ENCODE data around the gene BST2. TPM values are rescaled to one million over a fixed set of nuclear protein-coding genes. Genes with fewer than 3 reads are reported as not detected.

BST2 gene
- total RNA-seq, 2 experiments from 2014 or later: 62.0 to 70.7 TPM

GRCh38 chr19:17436094-17436873 lies 30.9 kb upstream of the BST2 start:
- Mint-ChIP-seq H3K9me3 (ENCODE audit: low read depth) (no peaks in the 10 kb centered on the region), H3K27ac (no peak overlapping the region), H3K36me3 (ENCODE audit: low read depth) (no peaks in the 10 kb centered on the region), H3K4me3 (no peak overlapping the region), H3K27me3 (no peaks in the 10 kb centered on the region), H3K4me1 (no peaks in the 10 kb centered on the region)
- POLR2A ChIA-PET: no interaction called here
- DNase-seq (no peak), ATAC-seq (no peak)
- CTCF ChIA-PET: interaction anchor here (1.0 to 1.5 kb wide), 3 partner anchors 9 to 25 kb away, joined by 3 to 5 read pairs (median 3); partner anchors contain the start of gene TMEM221
- intact Hi-C loops (cut with DNase I, micrococcal nuclease): no loop called here

DNA sequence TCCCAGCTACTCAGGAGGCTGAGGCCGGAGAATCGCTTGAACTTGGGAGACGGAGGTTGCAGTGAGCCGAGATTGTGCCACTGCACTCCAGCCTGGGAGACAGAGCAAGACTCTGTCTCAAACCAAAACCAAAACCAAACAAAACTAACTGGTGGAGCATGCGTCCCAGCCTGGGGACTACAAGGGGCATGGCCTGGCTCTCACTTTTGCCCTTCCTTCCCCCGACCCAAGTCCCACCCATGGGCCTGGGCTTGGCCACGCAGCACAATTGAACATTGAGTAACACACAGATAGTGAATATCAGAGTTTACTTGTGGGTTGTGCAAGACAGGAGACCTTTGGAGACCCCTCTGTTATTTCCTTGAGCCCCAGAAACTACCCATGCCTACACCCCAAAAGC lies 29.8 kb upstream of the BST2 start:
- Mint-ChIP-seq H3K36me3 (ENCODE audit: low read depth) (no peaks in the 10 kb centered on the region), H3K9me3 (ENCODE audit: low read depth) (no peaks in the 10 kb centered on the region), H3K27me3 (no peaks in the 10 kb centered on the region), H3K4me1 (no peaks in the 10 kb centered on the region), H3K4me3 (no peak overlapping the region), H3K27ac (no peak overlapping the region)
- DNase-seq (no peak), ATAC-seq (no peak)
- intact Hi-C loops (cut with DNase I, micrococcal nuclease): no loop called here
- CTCF ChIA-PET: interaction anchor here (1.0 kb wide), 1 partner anchor 25 kb away, joined by 3 read pairs; no protein-coding TSS in a partner anchor
- POLR2A ChIA-PET: no interaction called here

GRCh38 chr19:17431417-17431816 lies 26.0 kb upstream of the BST2 start:
- H3K27ac Mint-ChIP-seq: no peak overlapping the region

DNA sequence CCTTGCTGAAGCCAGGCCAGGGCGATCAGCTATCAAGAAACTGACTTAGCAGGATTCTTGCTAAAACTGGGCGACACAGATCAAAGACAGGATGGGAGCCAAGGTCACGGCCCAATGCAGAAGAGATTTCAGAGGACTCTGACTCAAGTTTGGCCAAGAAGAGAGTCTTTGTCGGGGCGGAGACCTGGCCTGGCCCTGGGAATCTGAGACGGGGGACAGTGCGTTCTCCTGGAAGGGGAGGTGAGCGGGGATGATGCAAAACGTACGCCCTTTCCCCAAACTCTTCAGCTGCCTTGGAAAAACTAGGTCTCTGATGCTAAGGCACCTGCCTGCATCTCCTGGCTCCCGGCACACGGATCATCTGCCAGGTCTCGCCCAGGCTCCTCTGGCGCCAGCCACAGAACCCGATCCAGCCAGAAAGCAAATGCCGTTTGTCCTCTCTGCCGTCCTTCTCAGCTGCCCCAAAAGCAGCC lies 24.2 kb upstream of the BST2 start:
- intact Hi-C loops (cut with DNase I, micrococcal nuclease): no loop called here
- no peaks in the 10 kb centered on the region for H3K4me1 Mint-ChIP-seq
- no peak overlapping the region for H3K4me3 Mint-ChIP-seq
- H3K9me3 Mint-ChIP-seq (ENCODE audit: low read depth): no peaks in the 10 kb centered on the region
- ChIA-PET CTCF (interaction anchor here (1.0 kb wide), 1 partner anchor 64 kb away, joined by 6 read pairs; no protein-coding TSS in a partner anchor), POLR2A (no interaction called here)
- no peak for DNase-seq
- no peaks in the 10 kb centered on the region for H3K27me3 Mint-ChIP-seq
- no peak overlapping the region for H3K27ac Mint-ChIP-seq
- no peaks in the 10 kb centered on the region for H3K36me3 Mint-ChIP-seq (ENCODE audit: low read depth)
- no peak for ATAC-seq

More at GRCh38 chr19:17431417-17431816, 26.0 kb upstream of the BST2 start:
- Mint-ChIP-seq H3K4me1 (no peaks in the 10 kb centered on the region), H3K27me3 (no peaks in the 10 kb centered on the region), H3K4me3 (no peak overlapping the region), H3K36me3 (ENCODE audit: low read depth) (no peaks in the 10 kb centered on the region), H3K9me3 (ENCODE audit: low read depth) (no peaks in the 10 kb centered on the region)
- ATAC-seq (no peak), DNase-seq (no peak)
- ChIA-PET CTCF (no interaction called here), POLR2A (no interaction called here)
- intact Hi-C loops (cut with DNase I, micrococcal nuclease): no loop called here

GRCh38 chr19:17424743-17425365 lies 19.4 kb upstream of the BST2 start:
- Mint-ChIP-seq H3K36me3 (ENCODE audit: low read depth) (peaks cover 6% of the 10 kb centered on the region), H3K27ac (no peak overlapping the region), H3K4me3 (no peak overlapping the region), H3K4me1 (peaks cover 4% of the 10 kb centered on the region), H3K27me3 (no peaks in the 10 kb centered on the region), H3K9me3 (ENCODE audit: low read depth) (no peaks in the 10 kb centered on the region)
- ChIA-PET CTCF (interaction anchor here (0.6 kb wide), 1 partner anchor 147 kb away, joined by 3 read pairs; no protein-coding TSS in a partner anchor), POLR2A (no interaction called here)
- peak; percentile 42 for ATAC-seq
- peak; percentile 58 for DNase-seq
- intact Hi-C loops (cut with DNase I, micrococcal nuclease): no loop called here

DNA sequence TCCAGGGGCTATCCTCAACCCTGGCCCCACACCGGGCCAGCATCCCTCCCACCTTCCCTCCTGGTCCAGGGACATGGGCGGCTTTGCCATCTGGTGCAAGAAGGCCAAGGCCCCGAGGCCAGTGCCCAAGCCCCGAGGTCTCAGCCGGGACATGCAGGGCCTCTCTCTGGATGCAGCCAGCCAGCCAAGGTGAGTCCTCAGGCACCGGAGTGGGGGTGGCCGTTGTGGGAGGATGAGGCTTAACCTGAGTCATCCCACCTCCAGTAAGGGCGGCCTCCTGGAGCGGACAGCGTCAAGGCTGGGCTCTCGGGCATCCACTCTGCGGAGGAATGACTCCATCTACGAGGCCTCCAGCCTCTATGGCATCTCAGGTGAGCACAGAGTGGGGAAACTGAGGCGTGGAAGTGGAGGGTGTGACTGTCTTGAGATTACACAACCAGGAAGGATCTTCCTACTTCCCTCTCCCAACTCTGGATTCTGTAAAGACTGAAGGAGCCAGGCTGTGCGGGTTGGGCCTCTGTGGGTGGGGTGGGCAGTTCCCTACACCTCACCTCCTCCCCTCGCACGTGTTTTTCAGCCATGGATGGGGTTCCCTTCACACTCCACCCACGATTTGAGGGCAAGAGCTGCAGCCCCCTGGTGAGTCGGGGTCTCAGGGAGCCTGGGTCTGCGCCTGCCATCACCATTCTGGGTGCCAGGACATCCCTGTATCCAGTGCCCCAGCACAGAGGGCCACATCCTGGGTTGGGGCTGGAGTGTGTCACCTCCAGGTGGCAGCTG lies 18.2 kb upstream of the BST2 start:
- ChIA-PET CTCF (interaction anchor here (0.6 kb wide), 3 partner anchors 29 to 148 kb away, joined by 3 read pairs; no protein-coding TSS in a partner anchor), POLR2A (no interaction called here)
- no peak for ATAC-seq
- Mint-ChIP-seq H3K36me3 (ENCODE audit: low read depth) (peaks cover 6% of the 10 kb centered on the region), H3K4me1 (peaks cover 11% of the 10 kb centered on the region), H3K27ac (no peak overlapping the region), H3K4me3 (no peak overlapping the region), H3K9me3 (ENCODE audit: low read depth) (no peaks in the 10 kb centered on the region), H3K27me3 (no peaks in the 10 kb centered on the region)
- DNase-seq: no peak
- intact Hi-C loops (cut with DNase I, micrococcal nuclease): no loop called here

GRCh38 chr19:17421942-17422341 lies 16.5 kb upstream of the BST2 start:
- no peaks in the 10 kb centered on the region for H3K9me3 Mint-ChIP-seq (ENCODE audit: low read depth)
- H3K36me3 Mint-ChIP-seq (ENCODE audit: low read depth): peaks cover 7% of the 10 kb centered on the region
- ChIA-PET POLR2A (interaction anchor here (0.7 kb wide), 1 partner anchor 671 kb away, joined by 6 read pairs; no protein-coding TSS in a partner anchor), CTCF (no interaction called here)
- intact Hi-C loops (cut with DNase I, micrococcal nuclease): no loop called here
- H3K27me3 Mint-ChIP-seq: no peaks in the 10 kb centered on the region
- ATAC-seq (no peak), DNase-seq (no peak)
- no peak overlapping the region for H3K27ac Mint-ChIP-seq
- no peak overlapping the region for H3K4me3 Mint-ChIP-seq
- peaks cover 11% of the 10 kb centered on the region for H3K4me1 Mint-ChIP-seq

- H3K27ac Mint-ChIP-seq: peak overlapping the region; percentile 74
- CTCF ChIA-PET: no interaction called here
- H3K4me3 Mint-ChIP-seq: peak overlapping the region; percentile 91
Measured at GRCh38 chr19:17420475-17420924, 15.1 kb upstream of the BST2 start.

DNA sequence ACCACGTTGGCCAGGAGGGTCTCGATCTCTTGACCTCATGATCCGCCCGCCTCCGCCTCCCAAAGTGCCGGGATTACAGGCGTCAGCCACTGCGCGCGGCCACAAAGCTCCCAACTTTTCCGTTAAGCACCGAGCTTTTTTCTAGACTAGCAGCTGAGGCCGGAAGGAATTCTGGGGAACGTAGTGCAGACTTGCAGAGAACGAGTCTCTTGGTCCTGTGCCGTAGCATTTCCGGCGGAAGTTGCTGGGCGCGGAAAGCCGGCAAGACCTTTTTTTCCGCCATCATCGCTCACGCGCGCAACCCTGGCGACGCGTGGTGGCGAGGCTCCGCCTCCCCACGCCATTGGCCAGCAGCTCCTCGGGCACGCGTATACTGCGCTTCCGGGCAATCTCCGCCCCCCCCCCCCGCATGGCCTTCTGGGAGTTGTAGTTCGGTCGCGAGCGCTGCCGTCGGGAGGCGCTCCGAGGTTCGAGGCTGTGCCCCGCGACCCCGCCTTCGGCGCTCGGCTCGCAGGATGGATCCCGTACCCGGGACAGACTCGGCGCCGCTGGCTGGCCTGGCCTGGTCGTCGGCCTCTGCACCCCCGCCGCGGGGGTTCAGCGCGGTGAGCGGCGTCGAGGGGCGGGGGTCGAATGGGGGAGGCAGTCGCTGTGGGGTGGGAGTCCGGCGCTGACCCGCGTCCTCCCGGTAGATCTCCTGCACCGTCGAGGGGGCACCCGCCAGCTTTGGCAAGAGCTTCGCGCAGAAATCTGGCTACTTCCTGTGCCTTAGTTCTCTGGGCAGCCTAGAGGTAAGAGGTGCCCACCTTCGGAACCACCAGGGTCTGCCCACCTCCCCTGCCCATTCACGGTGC lies 14.4 kb upstream of the BST2 start, which contains the start of gene MVB12A:
TSS of gene MVB12A (plus strand) at position 427 of the 854 bp plus-strand sequence. CDS start at position 516, 89 bp downstream.
- Mint-ChIP-seq H3K4me3 (peak within 1 kb of the TSS; percentile 91), H3K27me3 (no peaks in the 10 kb centered on the region), H3K36me3 (ENCODE audit: low read depth) (peaks cover 8% of the 10 kb centered on the region), H3K9me3 (ENCODE audit: low read depth) (no peaks in the 10 kb centered on the region), H3K27ac (peak within 1 kb of the TSS; percentile 87), H3K4me1 (peaks cover 11% of the 10 kb centered on the region)
- ChIA-PET POLR2A (interaction anchor here (1.1 to 1.9 kb wide), 3 partner anchors 14 to 185 kb away, joined by 4 to 10 read pairs (median 5); partner anchors contain the start of genes BST2 and DDA1), CTCF (interaction anchor here (0.6 to 1.5 kb wide), 13 partner anchors 9 to 428 kb away, joined by 3 to 9 read pairs (median 4); partner anchors contain the start of genes DDA1 and JAK3)
- peak; percentile 97 for DNase-seq
- peak; percentile 95 for ATAC-seq
- intact Hi-C loops (cut with DNase I, micrococcal nuclease): loop anchor here (1.0 to 5.0 kb wide), 14 partner anchors 14 to 1343 kb away; partner anchors contain the start of genes GTPBP3 (in 2 of the 2), BABAM1 (in 1 of the 2), BST2 (in 1 of the 2) and COLGALT1 (in 1 of the 2)

More at GRCh38 chr19:17420475-17420924, 15.1 kb upstream of the BST2 start:
- Mint-ChIP-seq H3K4me1 (peaks cover 11% of the 10 kb centered on the region), H3K36me3 (ENCODE audit: low read depth) (peaks cover 8% of the 10 kb centered on the region), H3K9me3 (ENCODE audit: low read depth) (no peaks in the 10 kb centered on the region), H3K27me3 (no peaks in the 10 kb centered on the region)
- intact Hi-C loops (cut with DNase I, micrococcal nuclease): loop anchor here in 1 of 2 experiments (1.0 kb wide), 4 partner anchors 30 to 345 kb away; partner anchors contain the start of genes HAUS8, MYO9B, SLC27A1 and USE1
- POLR2A ChIA-PET: interaction anchor here (1.9 kb wide), 1 partner anchor 14 kb away, joined by 10 read pairs; the partner anchor contains the start of gene BST2
- peak; percentile 49 for DNase-seq
- peak; percentile 20 for ATAC-seq

GRCh38 chr19:17419154-17419620 lies 13.8 kb upstream of the BST2 start:
- H3K36me3 Mint-ChIP-seq (ENCODE audit: low read depth): peaks cover 9% of the 10 kb centered on the region
- H3K4me1 Mint-ChIP-seq: peaks cover 11% of the 10 kb centered on the region
- DNase-seq (no peak), ATAC-seq (no peak)
- intact Hi-C loops (cut with DNase I, micrococcal nuclease): loop anchor here (1.0 to 5.0 kb wide), 10 partner anchors 13 to 1342 kb away; partner anchors contain the start of genes GTPBP3 (in 2 of the 2), BABAM1 (in 1 of the 2), BST2 (in 1 of the 2) and COLGALT1 (in 1 of the 2)
- peak overlapping the region; percentile 87 for H3K27ac Mint-ChIP-seq
- no peaks in the 10 kb centered on the region for H3K9me3 Mint-ChIP-seq (ENCODE audit: low read depth)
- ChIA-PET POLR2A (interaction anchor here (1.1 to 1.9 kb wide), 3 partner anchors 13 to 184 kb away, joined by 4 to 10 read pairs (median 5); partner anchors contain the start of genes BST2 and DDA1), CTCF (interaction anchor here (0.6 to 1.5 kb wide), 13 partner anchors 9 to 428 kb away, joined by 3 to 9 read pairs (median 4); partner anchors contain the start of genes DDA1 and JAK3)
- H3K27me3 Mint-ChIP-seq: no peaks in the 10 kb centered on the region
- H3K4me3 Mint-ChIP-seq: peak overlapping the region; percentile 91

All from activated CD4-positive, alpha-beta T cell treated with anti-CD3 and anti-CD28 coated beads for 36 hours (primary cell).